Tibial nerve (tissue), 4 donors: Measurements from ENCODE around the gene CACNA1H.

Source experiments
- EP300 ChIP-seq, 2 donors: sonication (generic); formaldehyde crosslinking; IDR thresholded peaks; one replicate each; pipeline ENCODE4 v1.6.1; 2017; ENCODE audit warnings: antibody characterized with exemption in 2 of 2, mild to moderate bottlenecking in 1 of 2
- TF ChIP-seq, protein P1 (sequence below), 5 experiments: fragments of 200-600 bp in 3 of 5; fragments of 450-650 bp in 2 of 5; sonication (generic) in 3 of 5; IDR thresholded peaks; one replicate each; pipeline ENCODE4 v1.5.1; 2016 to 2019; ENCODE audit warnings: antibody characterized with exemption in 5 of 5, mild to moderate bottlenecking in 3 of 5, moderate library complexity in 2 of 5

DNA sequence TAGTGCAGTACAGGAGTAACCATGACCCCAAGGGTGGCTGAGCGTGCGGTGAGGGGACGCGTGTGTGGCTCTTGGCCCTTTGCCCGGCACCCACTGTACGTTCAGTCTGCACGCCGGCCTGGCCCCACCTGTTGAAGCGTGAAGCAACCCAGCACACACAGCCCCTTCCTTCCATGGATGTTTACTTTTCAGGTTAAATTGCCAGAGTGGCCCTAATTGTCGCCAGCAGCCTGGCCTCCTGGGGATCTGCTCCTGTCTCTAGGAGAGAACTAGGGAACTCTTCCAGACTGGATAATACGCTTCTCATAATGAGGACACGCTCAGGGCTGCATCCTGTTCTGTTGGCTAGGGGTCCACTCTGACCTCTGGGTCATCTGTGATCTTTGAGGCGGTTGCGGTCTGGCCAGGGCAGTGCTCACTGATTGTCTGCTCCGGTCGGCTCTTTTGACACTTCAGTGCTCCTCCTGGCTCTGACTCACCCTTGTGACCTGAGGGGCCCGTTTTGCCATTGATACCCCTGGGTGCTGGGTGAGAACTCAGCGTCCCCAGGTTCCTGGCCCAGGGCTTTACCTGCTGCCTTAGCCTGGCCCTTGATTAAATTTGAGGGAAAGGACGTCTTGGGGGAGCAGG, 44.4 kb downstream of the CACNA1H start:
- TF ChIP-seq, protein P1, sequence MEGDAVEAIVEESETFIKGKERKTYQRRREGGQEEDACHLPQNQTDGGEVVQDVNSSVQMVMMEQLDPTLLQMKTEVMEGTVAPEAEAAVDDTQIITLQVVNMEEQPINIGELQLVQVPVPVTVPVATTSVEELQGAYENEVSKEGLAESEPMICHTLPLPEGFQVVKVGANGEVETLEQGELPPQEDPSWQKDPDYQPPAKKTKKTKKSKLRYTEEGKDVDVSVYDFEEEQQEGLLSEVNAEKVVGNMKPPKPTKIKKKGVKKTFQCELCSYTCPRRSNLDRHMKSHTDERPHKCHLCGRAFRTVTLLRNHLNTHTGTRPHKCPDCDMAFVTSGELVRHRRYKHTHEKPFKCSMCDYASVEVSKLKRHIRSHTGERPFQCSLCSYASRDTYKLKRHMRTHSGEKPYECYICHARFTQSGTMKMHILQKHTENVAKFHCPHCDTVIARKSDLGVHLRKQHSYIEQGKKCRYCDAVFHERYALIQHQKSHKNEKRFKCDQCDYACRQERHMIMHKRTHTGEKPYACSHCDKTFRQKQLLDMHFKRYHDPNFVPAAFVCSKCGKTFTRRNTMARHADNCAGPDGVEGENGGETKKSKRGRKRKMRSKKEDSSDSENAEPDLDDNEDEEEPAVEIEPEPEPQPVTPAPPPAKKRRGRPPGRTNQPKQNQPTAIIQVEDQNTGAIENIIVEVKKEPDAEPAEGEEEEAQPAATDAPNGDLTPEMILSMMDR (IDR thresholded peaks at IDR 0.05) = no peak
- TF ChIP-seq EP300 (IDR thresholded peaks at IDR 0.05) = no peak
